ENCODE measurements around the gene MAPK12. TPM values are rescaled to one million over a fixed set of nuclear protein-coding genes. Genes with fewer than 3 reads are reported as not detected.

Gene MAPK12
- total and polyA plus RNA-seq, 9 of the 15 experiments (the other 6 are each of a cell fraction or from before 2014, with no cell fraction given), result 0.79 to 71.5 (median 32.8) TPM

DNA sequence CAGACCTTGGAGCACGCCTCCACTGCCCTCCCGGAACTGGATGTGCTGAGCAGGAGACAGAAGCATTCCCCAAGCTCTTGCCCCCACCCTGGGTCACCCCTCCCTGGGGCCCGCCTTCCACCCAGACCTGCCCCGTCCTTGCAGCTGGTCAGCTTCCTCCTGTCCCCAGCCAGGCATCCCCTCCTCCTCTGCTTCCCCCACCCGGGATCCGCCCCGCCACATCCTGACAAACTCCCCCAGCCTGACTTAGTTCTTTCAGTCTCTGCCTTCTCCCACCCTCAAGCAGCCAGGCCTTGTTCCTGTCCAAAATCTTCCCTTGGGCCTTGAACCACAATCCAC, 47.1 kb upstream of the MAPK12 start:
- Histone ChIP-seq H3K4me3 (no peak overlapping the region), H3K36me3 (ENCODE audit: control insufficient read depth, insufficient read depth, low read length) (no peaks in the 10 kb centered on the region), H4K20me1 (replicated peaks; ENCODE audit: control insufficient read depth, insufficient read depth, low read length) (no peaks in the 10 kb centered on the region), H2AFZ (ENCODE audit: low read depth, low read length) (no peak overlapping the region), H3K9ac (ENCODE audit: insufficient read depth in 1 of 2, low read depth in 2 of 2, low read length in 2 of 2) (peak overlapping the region in 1 of 2 experiments; percentile 83; a peak in 2 of 4 replicates), H3K4me2 (ENCODE audit: insufficient read depth, low read length) (peak overlapping the region; percentile 17), H3K4me1 (replicated peaks in 1 of 2; ENCODE audit: control insufficient read depth in 2 of 2, insufficient read depth in 2 of 2, low read length in 2 of 2) (peaks cover 34 to 86% of the 10 kb centered on the region in 2 experiments), H3K79me2 (ENCODE audit: control insufficient read depth, insufficient read depth, low read length) (peaks cover 34% of the 10 kb centered on the region), H3K9me3 (replicated peaks; ENCODE audit: control insufficient read depth, insufficient read depth, low read depth, low read length) (no peaks in the 10 kb centered on the region), H3K27me3 (ENCODE audit: control insufficient read depth in 2 of 2, insufficient read depth in 2 of 2, low read length in 2 of 2) (no peaks in the 10 kb centered on the region), H3K27ac (ENCODE audit: extremely low read depth, low read depth, low read length) (peak overlapping the region; percentile 57), H3K9me1 (ENCODE audit: control insufficient read depth, insufficient read depth, low read length) (no peaks in the 10 kb centered on the region)
- ChIA-PET POLR2A (interaction anchor here (0.5 to 1.1 kb wide), 2 partner anchors 12 to 14 kb away, joined by 4 to 5 read pairs; no protein-coding TSS in a partner anchor), CTCF (ENCODE audit: low intra/inter-chr PET ratio) (no interaction called here)
- BruUV-seq (replicated peaks), result no TSS peak
- intact Hi-C loops (cut with micrococcal nuclease), result no loop called here
- in situ Hi-C loops (cut with MboI), result no loop called here
- no CpG with 5 or more reads among the region's 7 CpGs for WGBS (ENCODE audit: insufficient coverage, low coverage, missing lambda C conversion rate)
- peak; percentile 69 for FAIRE-seq
- peak; percentile 72 for ATAC-seq
- DNase-seq (ENCODE audit: extremely low read depth in 1 of 4, low spot score in 3 of 4), result peak; percentile 54 to 82 (median 66)
- TF ChIP-seq HIVEP1 (CRISPR knock-in tag; IDR thresholded peaks at IDR 0.05) (no peak), NCOA4 (IDR thresholded peaks at IDR 0.05; ENCODE audit: partially characterized antibody) (no peak), POLR2A (conservative IDR thresholded peaks at IDR 0.05) (peak; percentile 48), KAT7 (CRISPR knock-in tag; IDR thresholded peaks at IDR 0.05; ENCODE audit: borderline replicate concordance) (no peak), CAMTA2 (CRISPR knock-in tag; conservative IDR thresholded peaks at IDR 0.05) (no peak), ZBED1 (IDR thresholded peaks at IDR 0.05) (no peak), GABPA (tag; conservative IDR thresholded peaks at IDR 0.05; ENCODE audit: low read depth) (peak; percentile 32), SIN3A (IDR thresholded peaks at IDR 0.05; ENCODE audit: borderline replicate concordance in 2 of 2, control insufficient read depth in 1 of 2, low read depth in 2 of 2, low read length in 2 of 2) (no peak), CHD2 (IDR thresholded peaks at IDR 0.05; ENCODE audit: low read depth, low read length) (no peak), MCM2 (IDR thresholded peaks at IDR 0.05; ENCODE audit: low read depth) (no peak), SAFB2 (IDR thresholded peaks at IDR 0.05; ENCODE audit: borderline replicate concordance, low read depth, low read length, severe bottlenecking) (no peak), ZNF699 (CRISPR knock-in tag; IDR thresholded peaks at IDR 0.05; ENCODE audit: insufficient replicate concordance) (no peak), DACH1 (IDR thresholded peaks at IDR 0.05; ENCODE audit: partially characterized antibody) (peak; percentile 32), DMBX1 (CRISPR knock-in tag; IDR thresholded peaks at IDR 0.05; ENCODE audit: borderline replicate concordance) (no peak), SUPT5H (IDR thresholded peaks at IDR 0.05) (0 out of 2 replicates have a peak, but pooled peaks have one; percentile 29), SIN3B (IDR thresholded peaks at IDR 0.05; ENCODE audit: low read depth) (no peak), LEF1 (IDR thresholded peaks at IDR 0.05) (peak; percentile 45; the same call in 1 of the 2 replicates), ETV5 (CRISPR knock-in tag; IDR thresholded peaks at IDR 0.05; ENCODE audit: low read depth) (0 out of 2 replicates have a peak, but pooled peaks have one; percentile 32), RBFOX2 (IDR thresholded peaks at IDR 0.05; ENCODE audit: low read depth, low read length) (peak; percentile 33; the same call in 1 of the 2 replicates), PHF8 (IDR thresholded peaks at IDR 0.05; ENCODE audit: borderline replicate concordance, low read length) (0 out of 2 replicates have a peak, but pooled peaks have one; percentile 0), CREM (IDR thresholded peaks at IDR 0.05; ENCODE audit: low read depth) (peak; percentile 14; the same call in 1 of the 2 replicates)
- TF ChIP-seq, protein P1, sequence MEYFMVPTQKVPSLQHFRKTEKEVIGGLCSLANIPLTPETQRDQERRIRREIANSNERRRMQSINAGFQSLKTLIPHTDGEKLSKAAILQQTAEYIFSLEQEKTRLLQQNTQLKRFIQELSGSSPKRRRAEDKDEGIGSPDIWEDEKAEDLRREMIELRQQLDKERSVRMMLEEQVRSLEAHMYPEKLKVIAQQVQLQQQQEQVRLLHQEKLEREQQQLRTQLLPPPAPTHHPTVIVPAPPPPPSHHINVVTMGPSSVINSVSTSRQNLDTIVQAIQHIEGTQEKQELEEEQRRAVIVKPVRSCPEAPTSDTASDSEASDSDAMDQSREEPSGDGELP (CRISPR knock-in tag; IDR thresholded peaks at IDR 0.05; ENCODE audit: borderline replicate concordance), result peak; percentile 89
- TF ChIP-seq, protein P2, sequence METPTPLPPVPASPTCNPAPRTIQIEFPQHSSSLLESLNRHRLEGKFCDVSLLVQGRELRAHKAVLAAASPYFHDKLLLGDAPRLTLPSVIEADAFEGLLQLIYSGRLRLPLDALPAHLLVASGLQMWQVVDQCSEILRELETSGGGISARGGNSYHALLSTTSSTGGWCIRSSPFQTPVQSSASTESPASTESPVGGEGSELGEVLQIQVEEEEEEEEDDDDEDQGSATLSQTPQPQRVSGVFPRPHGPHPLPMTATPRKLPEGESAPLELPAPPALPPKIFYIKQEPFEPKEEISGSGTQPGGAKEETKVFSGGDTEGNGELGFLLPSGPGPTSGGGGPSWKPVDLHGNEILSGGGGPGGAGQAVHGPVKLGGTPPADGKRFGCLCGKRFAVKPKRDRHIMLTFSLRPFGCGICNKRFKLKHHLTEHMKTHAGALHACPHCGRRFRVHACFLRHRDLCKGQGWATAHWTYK (CRISPR knock-in tag; IDR thresholded peaks at IDR 0.05), result no peak
- TF ChIP-seq, protein P3, sequence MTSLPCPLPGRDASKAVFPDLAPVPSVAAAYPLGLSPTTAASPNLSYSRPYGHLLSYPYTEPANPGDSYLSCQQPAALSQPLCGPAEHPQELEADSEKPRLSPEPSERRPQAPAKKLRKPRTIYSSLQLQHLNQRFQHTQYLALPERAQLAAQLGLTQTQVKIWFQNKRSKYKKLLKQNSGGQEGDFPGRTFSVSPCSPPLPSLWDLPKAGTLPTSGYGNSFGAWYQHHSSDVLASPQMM (CRISPR knock-in tag; IDR thresholded peaks at IDR 0.05), result no peak
